Raji (cell line): ENCODE measurements around the gene SBNO1.

Experiments
- POLR2A ChIP-seq: IDR thresholded peaks from 2 replicates; pipeline ENCODE4 v1.6.1; 2011; ENCODE audit warnings: low read depth, low read length, control low read depth; ENCODE audit not compliant: insufficient read depth

Gene SBNO1

DNA sequence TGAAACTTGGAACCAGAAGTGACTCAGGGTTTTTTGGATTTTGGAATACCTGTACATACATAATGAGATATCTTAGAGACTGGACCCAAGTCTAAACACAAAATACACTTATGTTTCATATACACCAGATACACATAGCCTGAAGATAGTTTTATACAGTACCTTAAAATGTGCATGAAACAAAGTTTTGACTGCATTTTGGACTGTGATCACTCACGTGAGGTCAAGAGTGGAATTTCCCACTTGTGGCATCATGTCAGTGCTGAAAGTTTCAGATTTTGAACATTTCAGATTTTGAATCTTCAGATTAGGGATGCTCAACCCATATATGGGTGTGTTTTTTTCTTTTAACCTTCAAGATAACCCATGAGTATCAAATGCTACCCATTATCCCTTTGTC is 6.6 kb downstream of the SBNO1 start:
- no peak for TF ChIP-seq POLR2A

DNA sequence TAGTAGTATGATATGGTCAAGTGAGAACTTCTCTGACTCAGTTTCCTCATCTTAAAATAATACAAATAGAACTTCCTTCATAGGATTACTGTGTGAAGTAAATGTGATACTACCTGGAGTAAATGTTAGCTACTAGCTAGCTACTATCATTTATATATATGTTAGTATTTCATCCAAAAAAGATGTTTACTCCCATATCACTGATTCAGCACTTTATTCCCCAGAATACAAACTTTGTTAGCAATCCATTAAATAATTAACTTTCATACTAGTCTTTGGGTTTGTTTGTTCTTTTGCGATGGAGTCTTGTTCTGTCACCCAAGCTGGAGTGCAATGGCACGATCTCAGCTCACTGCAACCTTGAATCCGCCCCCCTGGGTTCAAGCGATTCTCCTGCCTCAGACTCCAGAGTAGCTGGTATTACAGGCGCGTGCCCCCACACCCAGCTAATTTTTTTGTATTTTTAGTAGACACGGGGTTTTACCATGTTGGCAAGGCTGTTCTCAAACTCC is 8.4 kb downstream of the SBNO1 start:
- TF ChIP-seq POLR2A = no peak

DNA sequence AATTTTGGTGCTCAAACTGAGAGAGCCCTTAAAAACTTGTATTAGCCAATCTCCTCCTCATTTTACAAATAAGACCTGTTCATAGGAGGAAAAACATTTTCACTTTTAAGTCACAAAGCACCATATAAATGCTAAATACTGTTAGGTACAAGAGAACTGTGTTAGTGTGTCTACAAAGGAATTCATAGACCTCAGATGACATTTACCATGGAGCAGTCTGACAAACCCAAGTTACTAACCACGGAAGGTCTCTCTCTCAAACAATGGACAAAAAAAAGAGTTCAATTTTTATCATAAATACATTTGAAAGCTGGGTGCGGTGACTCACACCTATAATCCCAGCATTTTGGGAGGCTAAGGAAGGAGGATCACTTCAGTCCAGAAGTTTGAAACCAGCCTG is 10.0 kb downstream of the SBNO1 start:
- no peak for TF ChIP-seq POLR2A

DNA sequence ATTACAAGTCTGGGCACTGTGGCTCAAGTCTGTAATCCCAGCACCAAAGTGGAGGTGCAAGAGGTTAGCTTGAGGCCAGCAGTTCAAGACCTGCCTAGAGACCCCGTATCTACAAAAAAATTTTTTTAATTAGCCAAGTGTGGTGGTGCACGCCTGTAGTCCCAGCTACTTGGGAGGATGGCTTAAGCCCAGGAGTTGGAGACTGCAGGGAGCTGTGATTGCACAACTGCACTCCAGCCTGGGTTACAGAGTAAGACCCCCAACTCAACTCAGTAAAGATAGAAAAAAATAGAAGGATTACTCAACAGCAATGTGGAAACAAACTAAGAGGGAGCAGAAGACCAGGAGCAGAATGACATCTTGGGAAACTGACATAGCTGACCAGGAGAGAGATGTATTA is 13.3 kb downstream of the SBNO1 start:
- TF ChIP-seq POLR2A = no peak

DNA sequence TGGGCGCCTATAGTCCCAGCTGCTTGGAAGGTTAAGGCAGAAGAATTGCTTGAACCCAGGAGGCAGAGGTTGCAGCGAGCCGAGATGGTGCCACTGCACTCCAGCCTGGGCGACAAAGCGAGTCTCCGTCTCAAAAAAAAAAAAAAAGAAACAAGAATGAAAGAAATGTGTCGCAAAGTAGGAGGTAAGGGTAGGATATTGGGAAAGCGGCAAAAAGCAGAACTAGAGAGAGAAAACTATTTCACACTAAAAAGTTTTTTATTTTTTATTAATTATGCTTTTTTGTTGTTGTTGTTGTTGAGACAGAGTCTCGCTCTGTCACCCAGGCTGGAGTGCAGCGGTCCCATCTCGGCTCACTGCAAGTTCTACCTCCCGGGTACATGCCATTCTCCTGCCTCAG is 17.7 kb downstream of the SBNO1 start:
- TF ChIP-seq POLR2A = no peak

DNA sequence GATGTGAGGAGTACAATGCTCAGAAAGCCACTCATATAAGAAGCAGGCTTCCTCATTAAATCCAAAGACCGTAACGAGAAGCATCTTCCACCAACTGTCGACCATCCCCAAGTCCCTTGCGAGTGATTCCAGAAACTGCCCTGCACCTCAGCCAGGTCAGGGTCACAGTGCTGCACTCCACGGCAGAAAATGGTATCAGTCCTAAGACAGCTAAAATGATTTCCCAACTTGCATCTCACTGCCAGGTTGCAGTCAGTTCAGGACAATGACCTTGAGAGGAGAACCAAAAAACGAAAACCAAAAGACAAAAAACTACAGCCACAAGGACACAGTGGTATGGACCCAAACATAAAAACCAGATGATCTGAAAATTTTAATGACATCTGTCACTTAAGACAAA is 20.6 kb downstream of the SBNO1 start:
- no peak for TF ChIP-seq POLR2A

DNA sequence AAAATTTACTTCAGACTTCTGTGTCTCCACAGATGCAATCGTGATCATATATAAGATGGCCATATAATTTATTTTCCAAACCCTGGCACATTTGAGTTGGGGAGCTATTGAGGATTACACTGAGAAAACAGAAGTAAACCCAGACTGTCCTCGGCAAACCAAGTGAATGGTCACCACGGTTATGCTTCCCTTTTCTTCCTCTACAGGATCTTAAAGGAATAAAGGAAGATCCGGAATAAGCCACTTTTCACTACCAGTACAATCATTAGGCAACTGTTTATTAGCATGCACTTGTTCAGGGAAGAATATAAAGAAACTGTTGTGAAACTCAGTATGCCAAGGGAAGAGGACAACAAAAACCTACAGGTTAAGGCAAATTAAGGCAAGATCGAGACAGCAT is 27.6 kb downstream of the SBNO1 start:
- TF ChIP-seq POLR2A = no peak

DNA sequence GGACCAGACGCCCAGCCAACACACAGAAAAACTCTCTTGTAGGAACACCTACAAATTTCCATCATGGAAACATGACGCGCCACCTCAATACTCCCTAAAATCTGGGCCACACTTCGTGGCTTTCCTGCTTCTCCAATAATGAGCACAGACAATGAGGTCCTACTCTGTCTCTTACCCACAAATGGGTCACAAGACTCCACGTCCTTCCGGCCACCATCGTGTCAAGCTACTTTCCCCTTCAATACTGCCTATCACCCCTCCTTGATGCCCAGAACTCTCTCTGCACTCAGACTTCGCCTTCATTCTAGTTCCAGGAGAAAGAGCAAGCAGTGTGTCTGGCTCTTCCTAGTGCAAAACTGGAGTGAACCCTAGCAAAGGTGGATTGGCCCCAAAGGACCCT is 28.1 kb downstream of the SBNO1 start:
- TF ChIP-seq POLR2A = no peak

DNA sequence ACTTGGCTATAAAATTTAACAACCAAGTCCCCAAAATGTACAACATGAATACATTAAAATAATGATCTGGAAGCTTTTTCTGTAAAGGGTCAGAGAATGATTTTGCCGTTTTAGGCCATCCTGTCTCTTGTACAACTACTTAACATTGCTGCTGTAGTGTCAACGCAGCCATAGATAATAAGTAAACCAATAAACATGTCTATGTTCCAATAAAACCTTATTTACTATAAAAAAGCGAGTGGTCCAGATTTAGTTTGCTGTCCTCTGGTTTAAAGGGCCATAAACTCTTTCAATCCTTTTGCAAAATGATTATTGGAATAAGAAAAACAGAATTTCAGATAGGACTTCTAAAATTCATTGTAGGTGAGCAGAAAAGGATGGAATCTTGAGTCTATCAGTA is 29.2 kb downstream of the SBNO1 start:
- TF ChIP-seq POLR2A = no peak

DNA sequence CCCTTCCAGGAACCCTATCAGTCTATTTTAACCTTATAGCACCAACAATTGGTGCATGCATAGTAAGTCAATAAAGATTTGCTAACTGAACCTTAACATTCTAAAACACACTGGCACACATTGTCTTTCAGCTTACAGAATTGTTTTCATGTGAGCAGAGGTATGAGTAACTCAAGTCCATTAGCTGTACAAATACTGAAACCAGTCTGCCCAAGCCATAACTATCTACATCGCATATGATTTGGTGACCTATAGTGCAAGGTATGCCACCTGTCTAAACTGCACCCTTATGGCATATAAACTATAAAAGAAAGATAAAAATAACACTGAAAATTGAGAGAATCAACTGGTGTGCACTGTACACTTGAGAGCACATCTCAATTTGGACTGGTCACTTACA is 34.8 kb downstream of the SBNO1 start:
- TF ChIP-seq POLR2A = no peak

DNA sequence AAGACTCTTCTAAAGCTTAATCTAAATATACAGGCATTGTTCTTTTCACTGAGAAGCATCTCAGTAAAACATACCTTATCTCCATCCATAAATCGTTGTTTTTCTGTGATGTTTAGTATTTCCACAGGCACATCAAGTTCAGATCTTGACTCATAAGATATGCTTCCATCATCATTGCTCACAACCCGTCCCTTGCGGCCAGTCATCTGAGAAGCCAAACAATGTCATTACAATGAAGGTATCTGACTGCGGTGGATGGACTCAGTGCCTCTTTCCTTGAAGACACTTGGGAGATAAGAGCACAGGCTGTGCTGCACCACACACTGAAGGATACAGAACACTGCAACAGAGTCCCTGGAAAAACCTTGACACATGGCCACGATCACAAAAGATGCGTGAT is 44.8 kb downstream of the SBNO1 start:
- TF ChIP-seq POLR2A = no peak

DNA sequence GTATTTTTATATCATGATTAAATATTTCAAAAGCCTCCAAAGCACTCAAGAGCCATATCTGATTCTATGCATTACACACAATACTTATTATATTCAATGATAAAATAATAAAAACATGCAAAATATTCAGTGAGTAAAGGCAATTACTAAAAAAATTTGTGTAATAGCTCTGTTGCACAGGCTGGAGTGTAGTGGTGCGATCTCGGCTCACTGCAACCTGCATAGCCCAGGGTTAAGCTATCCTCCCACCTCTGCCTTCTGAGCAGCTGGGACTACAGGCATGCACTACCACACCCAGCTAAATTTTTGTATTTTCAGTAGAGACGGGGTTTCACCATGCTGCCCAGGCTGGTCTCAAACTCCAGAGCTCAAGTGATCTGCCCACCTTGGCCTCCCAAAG is 45.4 kb downstream of the SBNO1 start:
- no peak for TF ChIP-seq POLR2A

DNA sequence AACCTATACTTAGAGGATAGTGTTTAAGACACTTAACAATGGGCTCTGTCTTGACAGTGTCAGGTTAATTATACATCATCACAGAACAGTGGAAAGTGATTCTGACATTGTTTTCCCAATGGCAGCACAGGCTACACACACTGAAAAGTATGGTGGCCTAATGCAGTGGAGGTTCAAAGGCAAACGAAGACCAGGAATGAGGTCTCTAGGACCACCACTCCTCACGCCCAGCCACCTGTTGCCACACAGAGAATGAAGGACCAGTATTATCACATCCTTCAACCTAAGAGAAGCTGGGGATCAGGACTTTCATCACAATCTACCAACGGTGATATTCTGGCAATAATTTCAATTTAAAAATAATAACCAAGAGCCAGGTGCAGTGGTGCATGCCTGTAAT is 58.4 kb downstream of the SBNO1 start:
- TF ChIP-seq POLR2A = no peak

DNA sequence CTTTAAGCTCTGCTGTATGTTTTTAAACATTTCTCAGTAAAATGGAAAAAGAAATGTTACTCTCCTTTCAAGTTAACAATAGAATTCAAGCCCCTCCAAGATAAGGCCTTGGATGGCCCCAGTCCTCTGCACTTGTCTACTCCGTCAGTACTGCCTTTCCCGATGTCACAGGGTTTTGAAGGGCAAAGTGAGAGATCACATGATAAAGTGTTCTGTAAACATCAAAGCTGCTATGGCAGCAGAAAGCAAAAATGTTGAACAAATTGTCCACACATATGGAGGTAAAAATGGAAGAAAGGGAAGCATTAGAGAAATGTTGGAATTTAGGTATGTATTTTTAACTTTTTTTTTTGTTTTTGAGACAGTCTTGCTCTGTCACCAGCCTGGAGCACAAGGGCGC is 59.5 kb downstream of the SBNO1 start:
- no peak for TF ChIP-seq POLR2A

DNA sequence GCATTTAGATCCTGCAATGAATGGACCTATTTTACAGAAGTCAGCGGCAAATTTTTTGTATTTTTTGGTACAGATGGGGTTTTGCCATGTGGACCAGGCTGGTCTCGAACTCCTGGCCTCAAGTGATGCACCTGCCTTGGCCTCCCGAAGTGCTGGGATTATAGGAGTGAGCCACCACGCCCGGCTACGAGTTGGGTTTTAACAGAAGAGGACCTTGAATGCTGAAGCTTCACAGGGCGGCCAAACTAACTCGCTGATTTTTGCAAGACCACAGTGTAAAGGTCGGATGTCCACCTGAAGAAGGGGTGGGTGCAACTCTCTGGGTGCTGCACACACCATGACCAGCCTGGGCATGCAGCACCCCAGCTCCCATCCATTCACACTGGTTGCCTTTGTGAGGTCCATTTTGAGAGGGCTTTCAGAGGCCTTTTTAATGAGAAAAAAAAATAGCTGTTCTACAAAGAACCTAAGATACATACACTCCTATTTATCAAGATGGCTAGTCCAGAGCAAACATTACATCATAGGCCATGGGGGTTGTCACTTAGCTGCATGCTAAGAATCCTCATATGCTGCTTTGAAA is 71.4 kb downstream of the SBNO1 start:
- no peak for TF ChIP-seq POLR2A

DNA sequence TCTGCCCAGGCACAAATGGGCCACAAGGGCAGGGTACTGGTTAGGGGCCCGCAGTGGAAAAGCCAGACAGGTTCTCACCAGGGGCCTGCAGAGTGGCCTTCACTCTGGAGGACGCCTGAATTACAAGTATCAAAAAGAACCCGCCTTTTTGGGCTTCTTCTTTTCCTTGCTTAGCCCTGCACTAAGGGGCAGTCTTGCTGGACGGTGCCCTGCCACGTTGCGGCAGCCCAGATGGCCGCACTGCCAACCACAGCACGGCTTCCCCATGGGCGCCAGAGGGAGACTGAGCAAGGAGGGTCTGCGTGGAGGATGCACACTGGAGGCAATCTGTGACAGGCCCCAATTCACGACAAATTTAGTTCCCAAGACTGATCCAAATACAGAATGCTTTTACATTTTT is 74.7 kb downstream of the SBNO1 start:
- TF ChIP-seq POLR2A = no peak

DNA sequence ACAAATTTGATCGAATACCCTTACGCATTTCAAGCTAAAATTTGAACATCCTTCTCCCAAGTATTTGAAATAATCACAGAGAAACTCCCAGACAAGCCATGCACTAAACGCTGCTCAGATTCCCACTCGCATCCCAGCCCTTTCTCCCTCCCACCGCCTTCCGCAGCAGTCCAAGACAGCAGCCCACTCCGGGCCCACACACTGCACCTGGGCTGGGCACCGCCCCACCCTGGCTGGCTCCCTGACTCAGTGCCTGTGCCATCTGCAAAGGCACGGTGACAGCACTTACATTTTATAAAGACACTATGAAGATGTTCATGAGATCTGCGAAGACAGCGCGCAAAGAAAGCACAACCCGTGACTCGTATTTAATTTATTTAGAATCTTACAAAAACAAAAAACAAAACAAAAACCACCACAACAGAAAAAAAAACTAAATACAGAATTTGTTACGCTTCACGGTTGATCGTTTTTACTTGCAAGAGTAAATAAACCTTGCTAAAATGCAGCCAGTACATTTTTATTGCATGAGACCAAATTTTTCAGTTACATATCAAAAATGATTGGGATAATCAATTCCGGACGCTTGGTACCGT is 75.8 kb downstream of the SBNO1 start:
- no peak for TF ChIP-seq POLR2A
